ENCODE measurements around the gene MS4A3.

Gene MS4A3

DNA sequence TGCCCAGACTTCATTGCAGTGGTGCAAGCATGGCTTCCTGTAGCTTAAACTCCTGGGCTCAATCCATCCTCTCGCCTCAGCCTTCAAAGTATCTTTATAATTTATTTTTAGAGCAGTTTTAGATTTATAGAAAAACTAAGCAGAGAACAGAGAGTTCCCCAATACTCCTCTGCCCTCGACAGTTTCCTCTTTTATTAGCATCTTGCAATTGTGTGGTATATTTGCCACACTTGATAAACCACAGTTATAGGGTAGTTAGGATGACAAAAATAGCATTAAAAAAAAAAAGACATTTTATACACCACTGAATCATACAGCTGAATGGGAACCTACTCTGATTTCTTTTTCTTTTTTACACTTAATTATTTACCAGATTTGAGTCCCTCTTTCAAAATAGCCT lies 63.2 kb downstream of the MS4A3 start:
- Histone ChIP-seq H3K27me3 (ENCODE audit: insufficient read depth, low read length) (no peaks in the 10 kb centered on the region), H3K9ac (ENCODE audit: low read length) (no peak overlapping the region), H3K9me2 (ENCODE audit: low read depth, low read length) (no peaks in the 10 kb centered on the region), H3F3A (ENCODE audit: insufficient read depth, low read length) (no peaks in the 10 kb centered on the region), H2AFZ (ENCODE audit: low read length) (no peak overlapping the region), H4K20me1 (ENCODE audit: insufficient read depth, low read length) (no peaks in the 10 kb centered on the region), H3K36me3 (ENCODE audit: insufficient read depth, low read length) (no peaks in the 10 kb centered on the region), H3K9me3 (ENCODE audit: low read length) (no peaks in the 10 kb centered on the region), H3K4me3 (ENCODE audit: low read depth, low read length, poor library complexity, severe bottlenecking) (no peak overlapping the region), H3K4me2 (ENCODE audit: low read length) (no peak overlapping the region), H3K27ac (ENCODE audit: low read depth, low read length, poor library complexity, severe bottlenecking) (no peak overlapping the region), H3K4me1 (ENCODE audit: insufficient read depth, low read length, severe bottlenecking) (no peaks in the 10 kb centered on the region), H3K79me2 (ENCODE audit: insufficient read depth, low read length) (no peaks in the 10 kb centered on the region)
- TF ChIP-seq, protein P1, sequence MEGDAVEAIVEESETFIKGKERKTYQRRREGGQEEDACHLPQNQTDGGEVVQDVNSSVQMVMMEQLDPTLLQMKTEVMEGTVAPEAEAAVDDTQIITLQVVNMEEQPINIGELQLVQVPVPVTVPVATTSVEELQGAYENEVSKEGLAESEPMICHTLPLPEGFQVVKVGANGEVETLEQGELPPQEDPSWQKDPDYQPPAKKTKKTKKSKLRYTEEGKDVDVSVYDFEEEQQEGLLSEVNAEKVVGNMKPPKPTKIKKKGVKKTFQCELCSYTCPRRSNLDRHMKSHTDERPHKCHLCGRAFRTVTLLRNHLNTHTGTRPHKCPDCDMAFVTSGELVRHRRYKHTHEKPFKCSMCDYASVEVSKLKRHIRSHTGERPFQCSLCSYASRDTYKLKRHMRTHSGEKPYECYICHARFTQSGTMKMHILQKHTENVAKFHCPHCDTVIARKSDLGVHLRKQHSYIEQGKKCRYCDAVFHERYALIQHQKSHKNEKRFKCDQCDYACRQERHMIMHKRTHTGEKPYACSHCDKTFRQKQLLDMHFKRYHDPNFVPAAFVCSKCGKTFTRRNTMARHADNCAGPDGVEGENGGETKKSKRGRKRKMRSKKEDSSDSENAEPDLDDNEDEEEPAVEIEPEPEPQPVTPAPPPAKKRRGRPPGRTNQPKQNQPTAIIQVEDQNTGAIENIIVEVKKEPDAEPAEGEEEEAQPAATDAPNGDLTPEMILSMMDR (IDR thresholded peaks at IDR 0.05; ENCODE audit: low read length) = no peak
- TF ChIP-seq EZH2 (IDR thresholded peaks at IDR 0.05; ENCODE audit: borderline replicate concordance, low read length) = no peak

Data from OCI-LY1 (cell line).